Measurements from ENCODE around the gene TAF4.

The TAF4 gene

GRCh38 chr20:61964675-61965605, 100.7 kb downstream of the TAF4 start:
- WGBS (ENCODE audit: insufficient coverage, insufficient read length) = no CpG with 5 or more reads among the region's 41 CpGs
- peak overlapping the region; percentile 23; the same call in 1 of the 2 replicates for H3K4me3 ChIP-seq (ENCODE audit: low read length)
- no peak for DNase-seq (ENCODE audit: low read depth, low spot score)
- no peaks in the 10 kb centered on the region for H3K27me3 ChIP-seq (ENCODE audit: control insufficient read depth, insufficient read depth, low read length)
- no peaks in the 10 kb centered on the region for H3K9me3 ChIP-seq (ENCODE audit: control insufficient read depth, insufficient read depth, low read length)
- H3K27ac ChIP-seq (ENCODE audit: low read length) = no peak overlapping the region
- H3K36me3 ChIP-seq (ENCODE audit: control insufficient read depth, insufficient read depth, low read length) = no peaks in the 10 kb centered on the region; the same call in 1 of the 2 replicates
- H3K4me1 ChIP-seq (ENCODE audit: control insufficient read depth, insufficient read depth, low read length) = peaks cover 5% of the 10 kb centered on the region; the same call in 1 of the 2 replicates

- Histone ChIP-seq H3K27me3 (ENCODE audit: control insufficient read depth, insufficient read depth, low read length) (no peaks in the 10 kb centered on the region), H3K4me1 (ENCODE audit: control insufficient read depth, insufficient read depth, low read length) (peaks cover 5% of the 10 kb centered on the region), H3K27ac (ENCODE audit: low read length) (no peak overlapping the region), H3K9me3 (ENCODE audit: control insufficient read depth, insufficient read depth, low read length) (no peaks in the 10 kb centered on the region), H3K36me3 (ENCODE audit: control insufficient read depth, insufficient read depth, low read length) (no peaks in the 10 kb centered on the region; the same call in 1 of the 2 replicates), H3K4me3 (ENCODE audit: low read length) (no peak overlapping the region)
- DNase-seq (ENCODE audit: low read depth, low spot score) = no peak
- no CpG with 5 or more reads among the region's 8 CpGs for WGBS (ENCODE audit: insufficient coverage, insufficient read length)
Measured at GRCh38 chr20:61963885-61964674, 101.6 kb downstream of the TAF4 start.

- peaks cover 5% of the 10 kb centered on the region for H3K4me1 ChIP-seq (ENCODE audit: control insufficient read depth, insufficient read depth, low read length)
- H3K36me3 ChIP-seq (ENCODE audit: control insufficient read depth, insufficient read depth, low read length) = no peaks in the 10 kb centered on the region; the same call in 1 of the 2 replicates
- DNase-seq (ENCODE audit: low read depth, low spot score) = no peak
- WGBS (ENCODE audit: insufficient coverage, insufficient read length) = no CpG with 5 or more reads among the region's 9 CpGs
- H3K9me3 ChIP-seq (ENCODE audit: control insufficient read depth, insufficient read depth, low read length) = no peaks in the 10 kb centered on the region
- H3K27me3 ChIP-seq (ENCODE audit: control insufficient read depth, insufficient read depth, low read length) = no peaks in the 10 kb centered on the region
- H3K4me3 ChIP-seq (ENCODE audit: low read length) = no peak overlapping the region
- H3K27ac ChIP-seq (ENCODE audit: low read length) = no peak overlapping the region
Measured at GRCh38 chr20:61963149-61963548, 102.5 kb downstream of the TAF4 start.

GRCh38 chr20:61960836-61961235, 104.8 kb downstream of the TAF4 start:
- no CpG with 5 or more reads among the region's 12 CpGs for WGBS (ENCODE audit: insufficient coverage, insufficient read length)
- H3K9me3 ChIP-seq (ENCODE audit: control insufficient read depth, insufficient read depth, low read length) = no peaks in the 10 kb centered on the region

GRCh38 chr20:61958773-61959700, 106.6 kb downstream of the TAF4 start:
- Histone ChIP-seq H3K27me3 (ENCODE audit: control insufficient read depth, insufficient read depth, low read length) (no peaks in the 10 kb centered on the region), H3K36me3 (ENCODE audit: control insufficient read depth, insufficient read depth, low read length) (no peaks in the 10 kb centered on the region), H3K4me3 (ENCODE audit: low read length) (no peak overlapping the region), H3K27ac (ENCODE audit: low read length) (no peak overlapping the region), H3K9me3 (ENCODE audit: control insufficient read depth, insufficient read depth, low read length) (no peaks in the 10 kb centered on the region), H3K4me1 (ENCODE audit: control insufficient read depth, insufficient read depth, low read length) (peaks cover 2% of the 10 kb centered on the region; the same call in 1 of the 2 replicates)
- WGBS (ENCODE audit: insufficient coverage, insufficient read length) = no CpG with 5 or more reads among the region's 22 CpGs
- DNase-seq (ENCODE audit: low read depth, low spot score) = peak; percentile 47

More at GRCh38 chr20:61960836-61961235, 104.8 kb downstream of the TAF4 start:
- no peak overlapping the region for H3K4me3 ChIP-seq (ENCODE audit: low read length)
- H3K4me1 ChIP-seq (ENCODE audit: control insufficient read depth, insufficient read depth, low read length) = no peaks in the 10 kb centered on the region; the same call in 1 of the 2 replicates
- no peaks in the 10 kb centered on the region; the same call in 1 of the 2 replicates for H3K36me3 ChIP-seq (ENCODE audit: control insufficient read depth, insufficient read depth, low read length)
- no peaks in the 10 kb centered on the region for H3K27me3 ChIP-seq (ENCODE audit: control insufficient read depth, insufficient read depth, low read length)
- DNase-seq (ENCODE audit: low read depth, low spot score) = no peak
- H3K27ac ChIP-seq (ENCODE audit: low read length) = no peak overlapping the region

- Histone ChIP-seq H3K27ac (ENCODE audit: low read length) (no peak overlapping the region), H3K27me3 (ENCODE audit: control insufficient read depth, insufficient read depth, low read length) (no peaks in the 10 kb centered on the region), H3K36me3 (ENCODE audit: control insufficient read depth, insufficient read depth, low read length) (no peaks in the 10 kb centered on the region), H3K9me3 (ENCODE audit: control insufficient read depth, insufficient read depth, low read length) (no peaks in the 10 kb centered on the region), H3K4me3 (ENCODE audit: low read length) (no peak overlapping the region), H3K4me1 (ENCODE audit: control insufficient read depth, insufficient read depth, low read length) (peaks cover 2% of the 10 kb centered on the region; the same call in 1 of the 2 replicates)
- no peak for DNase-seq (ENCODE audit: low read depth, low spot score)
- no CpG with 5 or more reads among the region's 12 CpGs for WGBS (ENCODE audit: insufficient coverage, insufficient read length)
Measured at GRCh38 chr20:61957961-61958715, 107.5 kb downstream of the TAF4 start.

- no peaks in the 10 kb centered on the region for H3K9me3 ChIP-seq (ENCODE audit: control insufficient read depth, insufficient read depth, low read length)
- no peak overlapping the region for H3K4me3 ChIP-seq (ENCODE audit: low read length)
- H3K27me3 ChIP-seq (ENCODE audit: control insufficient read depth, insufficient read depth, low read length) = no peaks in the 10 kb centered on the region
- no peak overlapping the region for H3K27ac ChIP-seq (ENCODE audit: low read length)
- peaks cover 5% of the 10 kb centered on the region; the same call in 1 of the 2 replicates for H3K4me1 ChIP-seq (ENCODE audit: control insufficient read depth, insufficient read depth, low read length)
- H3K36me3 ChIP-seq (ENCODE audit: control insufficient read depth, insufficient read depth, low read length) = no peaks in the 10 kb centered on the region
- WGBS (ENCODE audit: insufficient coverage, insufficient read length) = 100% methylated on average over 1 of the region's 12 CpGs
- DNase-seq (ENCODE audit: low read depth, low spot score) = no peak
Measured at GRCh38 chr20:61956396-61957342, 109.0 kb downstream of the TAF4 start.

GRCh38 chr20:61955668-61956395, 109.8 kb downstream of the TAF4 start:
- no peak overlapping the region for H3K4me3 ChIP-seq (ENCODE audit: low read length)
- no peaks in the 10 kb centered on the region for H3K9me3 ChIP-seq (ENCODE audit: control insufficient read depth, insufficient read depth, low read length)
- H3K27ac ChIP-seq (ENCODE audit: low read length) = no peak overlapping the region
- H3K27me3 ChIP-seq (ENCODE audit: control insufficient read depth, insufficient read depth, low read length) = no peaks in the 10 kb centered on the region
- H3K4me1 ChIP-seq (ENCODE audit: control insufficient read depth, insufficient read depth, low read length) = peaks cover 5% of the 10 kb centered on the region; the same call in 1 of the 2 replicates
- no peaks in the 10 kb centered on the region for H3K36me3 ChIP-seq (ENCODE audit: control insufficient read depth, insufficient read depth, low read length)
- DNase-seq (ENCODE audit: low read depth, low spot score) = no peak
- WGBS (ENCODE audit: insufficient coverage, insufficient read length) = no CpG with 5 or more reads among the region's 6 CpGs

Data from iPS DF 6.9 (cell line).